SK-N-SH treated with all-trans-retinoic acid at 6 μM for 48 hours (cell line): ENCODE data around the gene NINJ2.

ENCODE experiments used
- RARB ChIP-seq: fragments of 250-450 bp; sonication (Bioruptor Pico); IDR thresholded peaks from 2 replicates; pipeline ENCODE4 v1.8.0; 2021; ENCODE audit warnings: mild to moderate bottlenecking, moderate library complexity
- TCF4 ChIP-seq: fragments of 250-450 bp; sonication (Bioruptor Pico); IDR thresholded peaks from 2 replicates; pipeline ENCODE4 v1.8.0; 2021; ENCODE audit warnings: mild to moderate bottlenecking, moderate library complexity, borderline replicate concordance

- no peak for TF ChIP-seq RARB (CRISPR knock-in tag)
- TF ChIP-seq TCF4 (CRISPR knock-in tag) = no peak
Measured at GRCh38 chr12:650983-651382, 12.3 kb downstream of the NINJ2 start.
